Measurements from ENCODE around the gene TNS4. TPM values are rescaled to one million over a fixed set of nuclear protein-coding genes. Genes with fewer than 3 reads are reported as not detected.

The TNS4 gene
- total RNA-seq, 1 donor from 2014 or later, result not detected

DNA sequence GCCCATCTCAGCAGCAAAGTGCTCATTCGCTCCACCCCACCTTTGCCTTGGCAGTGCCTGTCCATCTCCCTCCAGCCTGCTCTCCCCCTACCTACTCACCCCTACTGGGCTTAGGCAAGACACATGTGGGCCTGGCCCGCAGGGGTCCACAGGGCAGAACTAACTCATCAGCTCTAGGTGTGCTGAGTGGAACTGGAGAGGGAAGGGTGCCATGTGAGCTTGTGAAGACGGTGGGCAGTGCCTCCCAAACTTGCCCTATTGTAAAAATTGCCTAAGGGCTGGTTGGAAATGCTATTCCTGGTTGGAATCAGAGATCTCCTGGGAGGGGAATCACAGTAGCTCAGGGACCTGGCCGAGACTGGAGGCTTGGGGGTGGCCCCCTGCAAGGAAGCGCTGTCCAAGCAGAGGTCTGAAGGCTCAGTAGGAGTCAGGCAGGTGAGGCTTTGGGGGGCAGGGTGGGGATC, 29.1 kb upstream of the TNS4 start:
- TF ChIP-seq, protein P1, sequence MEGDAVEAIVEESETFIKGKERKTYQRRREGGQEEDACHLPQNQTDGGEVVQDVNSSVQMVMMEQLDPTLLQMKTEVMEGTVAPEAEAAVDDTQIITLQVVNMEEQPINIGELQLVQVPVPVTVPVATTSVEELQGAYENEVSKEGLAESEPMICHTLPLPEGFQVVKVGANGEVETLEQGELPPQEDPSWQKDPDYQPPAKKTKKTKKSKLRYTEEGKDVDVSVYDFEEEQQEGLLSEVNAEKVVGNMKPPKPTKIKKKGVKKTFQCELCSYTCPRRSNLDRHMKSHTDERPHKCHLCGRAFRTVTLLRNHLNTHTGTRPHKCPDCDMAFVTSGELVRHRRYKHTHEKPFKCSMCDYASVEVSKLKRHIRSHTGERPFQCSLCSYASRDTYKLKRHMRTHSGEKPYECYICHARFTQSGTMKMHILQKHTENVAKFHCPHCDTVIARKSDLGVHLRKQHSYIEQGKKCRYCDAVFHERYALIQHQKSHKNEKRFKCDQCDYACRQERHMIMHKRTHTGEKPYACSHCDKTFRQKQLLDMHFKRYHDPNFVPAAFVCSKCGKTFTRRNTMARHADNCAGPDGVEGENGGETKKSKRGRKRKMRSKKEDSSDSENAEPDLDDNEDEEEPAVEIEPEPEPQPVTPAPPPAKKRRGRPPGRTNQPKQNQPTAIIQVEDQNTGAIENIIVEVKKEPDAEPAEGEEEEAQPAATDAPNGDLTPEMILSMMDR (IDR thresholded peaks at IDR 0.05; ENCODE audit: partially characterized antibody, unreplicated experiment), result no peak
- Mint-ChIP-seq H3K27me3 (ENCODE audit: unreplicated experiment) (peaks cover 1% of the 10 kb centered on the region), H3K36me3 (ENCODE audit: unreplicated experiment) (no peaks in the 10 kb centered on the region), H3K27ac (ENCODE audit: unreplicated experiment) (no peak overlapping the region), H3K4me3 (ENCODE audit: unreplicated experiment) (no peak overlapping the region), H3K4me1 (ENCODE audit: low read depth, unreplicated experiment) (no peaks in the 10 kb centered on the region), H3K9me3 (ENCODE audit: unreplicated experiment) (peaks cover 4% of the 10 kb centered on the region)
- DNase-seq, result no peak

DNA sequence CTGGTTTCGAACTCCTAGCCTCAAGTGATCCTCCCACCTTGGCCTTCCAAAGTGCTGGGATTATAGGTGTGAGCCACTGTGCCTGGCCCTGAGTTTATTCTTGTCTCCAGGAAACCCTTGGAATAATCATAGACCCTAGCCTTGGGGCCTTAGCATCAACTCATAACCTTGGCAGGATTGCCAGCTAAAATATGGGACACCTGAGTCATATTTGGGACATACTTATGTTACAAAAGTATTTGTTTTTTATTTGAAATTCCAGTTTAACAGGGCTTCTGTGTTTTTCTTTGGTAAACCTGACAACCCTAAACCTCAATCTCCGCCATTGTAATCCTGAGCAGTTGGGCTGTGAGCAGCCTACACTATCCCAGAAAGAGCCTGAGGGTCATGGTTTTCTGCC, 28.6 kb upstream of the TNS4 start:
- Mint-ChIP-seq H3K4me3 (ENCODE audit: unreplicated experiment) (no peak overlapping the region), H3K36me3 (ENCODE audit: unreplicated experiment) (peaks cover 3% of the 10 kb centered on the region), H3K27ac (ENCODE audit: unreplicated experiment) (no peak overlapping the region), H3K4me1 (ENCODE audit: low read depth, unreplicated experiment) (no peaks in the 10 kb centered on the region), H3K9me3 (ENCODE audit: unreplicated experiment) (peaks cover 4% of the 10 kb centered on the region), H3K27me3 (ENCODE audit: unreplicated experiment) (peaks cover 1% of the 10 kb centered on the region)
- no peak for DNase-seq
- TF ChIP-seq, protein P1 (IDR thresholded peaks at IDR 0.05; ENCODE audit: partially characterized antibody, unreplicated experiment), result no peak

DNA sequence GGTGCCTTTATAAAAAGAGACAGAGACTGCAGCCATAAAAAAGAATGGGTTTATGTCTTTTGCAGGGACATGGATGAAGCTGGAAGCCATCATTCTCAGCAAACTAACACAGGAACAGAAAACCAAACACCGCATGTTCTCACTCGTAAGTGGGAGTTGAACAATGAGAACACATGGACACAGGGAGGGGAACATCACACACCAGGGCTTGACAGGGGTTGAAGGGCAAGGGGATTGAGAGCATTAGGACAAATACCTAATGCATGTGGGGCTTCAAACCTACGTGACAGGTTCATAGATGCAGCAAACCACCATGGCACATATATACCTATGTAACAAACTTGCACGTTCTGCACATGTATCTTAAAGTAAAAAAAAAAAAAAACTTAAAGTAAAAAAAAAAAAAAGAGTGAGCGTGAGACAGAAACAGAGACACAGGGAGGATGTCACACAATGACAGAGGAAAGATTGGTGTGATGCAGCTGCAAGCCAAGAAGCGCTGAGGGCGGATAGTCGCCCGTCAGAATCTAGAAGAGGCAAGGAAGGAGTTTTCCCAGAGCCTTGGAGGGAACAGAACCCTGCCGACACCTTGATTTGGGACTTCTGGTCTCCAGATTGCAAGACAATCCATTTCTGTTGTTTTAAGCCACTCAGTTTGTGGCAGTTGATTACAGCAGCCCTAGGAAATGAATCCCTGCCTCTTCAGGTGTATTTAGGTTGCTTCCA, 27.4 kb upstream of the TNS4 start:
- no peak for DNase-seq
- Mint-ChIP-seq H3K4me1 (ENCODE audit: low read depth, unreplicated experiment) (no peaks in the 10 kb centered on the region), H3K9me3 (ENCODE audit: unreplicated experiment) (peaks cover 4% of the 10 kb centered on the region), H3K27ac (ENCODE audit: unreplicated experiment) (no peak overlapping the region), H3K36me3 (ENCODE audit: unreplicated experiment) (peaks cover 8% of the 10 kb centered on the region), H3K4me3 (ENCODE audit: unreplicated experiment) (no peak overlapping the region), H3K27me3 (ENCODE audit: unreplicated experiment) (no peaks in the 10 kb centered on the region)
- TF ChIP-seq, protein P1 (IDR thresholded peaks at IDR 0.05; ENCODE audit: partially characterized antibody, unreplicated experiment), result no peak

DNA sequence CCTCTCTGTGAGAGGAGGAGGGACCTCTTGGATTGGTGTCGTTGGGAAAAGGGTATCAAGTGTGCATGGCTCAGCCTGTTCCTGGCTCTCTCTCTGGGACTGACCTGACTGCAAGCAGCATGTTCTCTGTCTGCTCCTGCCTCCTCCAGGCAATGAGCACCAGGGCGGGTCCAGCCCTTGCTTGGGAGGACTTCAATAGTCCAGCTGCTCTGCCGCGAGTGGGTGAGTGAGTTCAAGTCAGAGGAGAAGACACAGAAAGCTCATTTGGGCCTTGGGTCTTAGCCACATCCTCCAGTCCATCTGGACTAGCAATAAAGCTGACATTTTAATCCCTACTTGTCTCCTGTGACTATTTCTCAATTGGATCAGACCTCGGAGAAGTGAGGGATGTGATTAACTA, 25.2 kb upstream of the TNS4 start:
- Mint-ChIP-seq H3K27me3 (ENCODE audit: unreplicated experiment) (no peaks in the 10 kb centered on the region), H3K36me3 (ENCODE audit: unreplicated experiment) (peaks cover 8% of the 10 kb centered on the region), H3K4me3 (ENCODE audit: unreplicated experiment) (no peak overlapping the region), H3K4me1 (ENCODE audit: low read depth, unreplicated experiment) (no peaks in the 10 kb centered on the region), H3K27ac (ENCODE audit: unreplicated experiment) (no peak overlapping the region), H3K9me3 (ENCODE audit: unreplicated experiment) (no peaks in the 10 kb centered on the region)
- DNase-seq, result no peak
- TF ChIP-seq, protein P1 (IDR thresholded peaks at IDR 0.05; ENCODE audit: partially characterized antibody, unreplicated experiment), result no peak

DNA sequence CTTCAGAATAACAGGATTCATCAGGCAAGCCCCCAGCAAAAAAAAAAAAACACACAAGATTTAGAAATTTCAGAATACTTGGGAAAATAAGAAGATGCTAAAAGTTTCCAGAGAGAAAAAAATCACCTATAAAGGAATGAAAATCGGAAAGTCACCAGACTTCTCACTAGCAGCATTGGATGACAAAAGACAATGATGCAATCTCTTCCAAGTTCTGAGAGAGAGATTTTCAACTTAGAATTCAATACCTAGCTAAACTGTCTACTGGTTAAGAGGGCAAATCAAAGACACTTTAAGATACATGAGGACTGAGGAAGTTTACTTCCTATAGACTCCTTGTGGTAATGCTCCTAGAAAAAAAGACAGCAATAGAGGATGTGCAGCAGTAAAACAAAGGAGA, 23.9 kb upstream of the TNS4 start:
- Mint-ChIP-seq H3K27ac (ENCODE audit: unreplicated experiment) (no peak overlapping the region), H3K9me3 (ENCODE audit: unreplicated experiment) (no peaks in the 10 kb centered on the region), H3K4me1 (ENCODE audit: low read depth, unreplicated experiment) (no peaks in the 10 kb centered on the region), H3K36me3 (ENCODE audit: unreplicated experiment) (peaks cover 8% of the 10 kb centered on the region), H3K27me3 (ENCODE audit: unreplicated experiment) (no peaks in the 10 kb centered on the region), H3K4me3 (ENCODE audit: unreplicated experiment) (no peak overlapping the region)
- DNase-seq, result no peak
- TF ChIP-seq, protein P1 (IDR thresholded peaks at IDR 0.05; ENCODE audit: partially characterized antibody, unreplicated experiment), result no peak
